NB4 (cell line): Measurements from ENCODE around the gene ERICH2.

ENCODE experiments used
- DNase-seq: peaks from one replicate; pipeline ENCODE4 v3.0.0; 2010; ENCODE audit warnings: low read depth
- H3K4me3 ChIP-seq: one replicate; pipeline ENCODE4 v1.5.1; 2011; ENCODE audit warnings: mild to moderate bottlenecking, low read depth, low read length, moderate library complexity
- CTCF ChIP-seq: IDR thresholded peaks from one replicate; pipeline ENCODE4 v1.5.1; 2012; ENCODE audit warnings: low read depth, low read length
- MYC ChIP-seq: IDR thresholded peaks from 2 replicates; pipeline ENCODE4 v1.6.1; 2011; ENCODE audit warnings: low read depth, low read length
- POLR2A ChIP-seq: IDR thresholded peaks from 2 replicates; pipeline ENCODE4 v1.6.1; 2011; ENCODE audit warnings: mild to moderate bottlenecking; ENCODE audit not compliant: insufficient read length; ENCODE audit errors: extremely low read depth
- TF ChIP-seq, protein P1 (sequence below): IDR thresholded peaks from 2 replicates; pipeline ENCODE4 v1.6.1; 2011; ENCODE audit warnings: low read depth, low read length

Gene ERICH2

GRCh38 chr2:170824526-170825015 is 54.4 kb downstream of the ERICH2 start:
- DNase-seq, result peak; percentile 58
- TF ChIP-seq, protein P1, sequence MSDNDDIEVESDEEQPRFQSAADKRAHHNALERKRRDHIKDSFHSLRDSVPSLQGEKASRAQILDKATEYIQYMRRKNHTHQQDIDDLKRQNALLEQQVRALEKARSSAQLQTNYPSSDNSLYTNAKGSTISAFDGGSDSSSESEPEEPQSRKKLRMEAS, result no peak
- no peak for TF ChIP-seq MYC
- TF ChIP-seq CTCF, result no peak
- TF ChIP-seq POLR2A, result no peak
- no peak overlapping the region for H3K4me3 ChIP-seq

- TF ChIP-seq MYC (no peak), POLR2A (no peak), CTCF (no peak)
- TF ChIP-seq, protein P1, result no peak
- DNase-seq, result no peak
- H3K4me3 ChIP-seq, result no peak overlapping the region
Measured at GRCh38 chr2:170827841-170828532, 57.8 kb downstream of the ERICH2 start.

- H3K4me3 ChIP-seq, result no peak overlapping the region
- DNase-seq, result no peak
- TF ChIP-seq CTCF, result no peak
- TF ChIP-seq, protein P1, result no peak
- no peak for TF ChIP-seq POLR2A
- TF ChIP-seq MYC, result no peak
Measured at GRCh38 chr2:170828533-170828916, 58.3 kb downstream of the ERICH2 start.

GRCh38 chr2:170829036-170829435 is 58.9 kb downstream of the ERICH2 start:
- DNase-seq, result no peak
- TF ChIP-seq POLR2A (no peak), CTCF (no peak)
- TF ChIP-seq, protein P1, result no peak
- no peak overlapping the region for H3K4me3 ChIP-seq

DNA sequence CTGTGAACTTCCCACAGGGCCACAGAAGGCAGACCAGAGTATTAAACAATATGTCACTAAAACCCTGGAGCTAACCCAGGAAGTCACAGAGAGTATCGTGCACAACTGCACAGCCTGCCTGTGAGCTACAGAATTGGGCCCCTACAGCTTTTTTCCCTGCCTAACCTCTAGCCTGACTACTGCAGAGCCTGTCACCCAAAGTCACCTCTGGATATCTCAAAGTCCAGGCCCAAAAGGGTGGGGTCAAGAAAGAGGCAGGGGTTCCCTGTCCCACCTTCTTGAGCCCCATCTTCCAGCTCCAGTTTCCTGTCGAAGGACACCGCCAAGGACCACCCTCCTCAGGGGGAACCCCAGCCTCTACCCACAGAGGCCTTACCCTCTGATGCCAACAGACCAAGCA is 60.0 kb downstream of the ERICH2 start:
- no peak for TF ChIP-seq MYC
- TF ChIP-seq POLR2A, result no peak
- TF ChIP-seq, protein P1, result no peak
- no peak for TF ChIP-seq CTCF
- DNase-seq, result no peak
- H3K4me3 ChIP-seq, result no peak overlapping the region
